GM21381 (cell line): Measurements from ENCODE around the gene KCNK5.

Source experiments
- ATAC-seq: cut with Tn5 transposase; IDR thresholded peaks from one replicate; pipeline ENCODE4 v1.9.1; 2021; ENCODE audit warnings: mild to moderate bottlenecking, moderate library complexity; ENCODE audit not compliant: unreplicated experiment

KCNK5 gene

DNA sequence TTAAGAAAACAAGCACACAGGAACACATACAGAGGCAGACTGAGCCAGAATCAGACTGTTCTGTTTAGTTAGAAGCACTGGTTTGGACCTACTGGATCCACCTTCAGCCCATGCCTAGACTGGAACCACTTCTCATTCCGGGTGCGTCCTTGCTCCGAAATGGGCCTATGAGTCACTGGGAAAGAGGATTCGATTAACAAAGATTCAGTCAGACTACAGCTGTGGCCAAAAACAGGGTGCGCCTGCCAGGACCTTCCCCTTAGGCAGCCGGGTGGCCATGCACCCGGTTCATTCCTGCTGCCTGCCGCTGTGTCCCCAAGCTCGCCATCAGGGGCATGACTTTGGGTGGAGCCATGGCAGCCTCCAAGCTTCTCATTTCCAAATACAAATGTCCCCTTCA, 14.5 kb upstream of the KCNK5 start:
- no peak for ATAC-seq

DNA sequence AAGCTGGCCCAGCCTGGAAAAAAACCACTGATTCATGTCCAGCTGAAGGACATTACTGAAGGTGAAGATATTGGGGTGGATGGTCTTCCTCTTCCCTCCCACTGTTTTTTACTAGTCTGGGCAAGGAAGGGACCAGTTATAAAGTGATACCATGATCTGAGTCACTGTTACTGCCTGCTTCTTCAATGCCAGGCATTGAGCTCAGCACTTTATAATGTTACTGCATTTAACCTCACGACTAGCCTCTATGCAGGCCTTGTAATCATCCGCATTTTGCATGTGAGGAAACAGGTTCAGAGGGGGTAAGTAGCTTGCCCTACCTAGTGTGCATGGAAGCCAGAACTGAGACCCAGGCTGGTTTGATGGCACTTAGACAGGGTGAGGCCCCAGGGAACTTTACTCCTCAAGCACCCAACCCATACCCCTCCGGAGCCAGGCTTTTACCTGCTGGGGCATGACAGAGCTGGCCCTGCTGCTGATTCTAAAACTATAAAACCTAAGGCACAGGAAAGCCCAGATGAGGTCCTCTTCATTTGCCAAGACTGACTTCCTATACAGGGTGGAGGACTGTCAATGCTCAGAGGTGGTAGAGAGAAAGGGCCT, 11.0 kb upstream of the KCNK5 start:
- ATAC-seq = no peak

DNA sequence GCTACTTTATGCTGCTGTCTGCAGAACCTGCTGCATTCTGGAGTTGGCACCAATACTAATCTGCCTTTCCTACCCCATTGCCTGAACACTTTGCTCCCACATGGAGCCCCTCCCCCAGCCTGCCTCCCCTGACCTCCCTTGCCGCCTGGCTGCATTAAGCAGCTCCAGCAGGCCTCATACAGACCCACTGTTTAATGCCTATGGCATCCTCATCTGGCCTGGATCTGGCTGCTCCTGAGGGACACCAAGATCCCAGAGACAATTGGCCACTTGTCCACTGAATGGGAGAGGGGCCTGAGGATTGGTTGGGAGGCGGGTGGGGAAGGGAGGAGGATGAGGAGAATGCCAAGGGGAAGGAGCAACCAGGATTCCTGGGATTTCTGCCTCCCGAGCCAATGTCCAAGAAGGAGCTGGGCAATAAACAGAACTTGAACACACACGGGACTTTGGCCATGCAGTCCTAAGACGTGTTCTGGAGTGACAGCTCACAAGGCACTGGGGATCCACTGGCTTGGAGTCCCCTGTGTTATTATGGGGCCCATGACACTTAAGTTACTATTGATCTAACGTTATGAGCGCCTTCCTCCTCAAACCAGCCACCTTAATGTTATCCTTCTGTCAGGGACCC, 10.4 kb upstream of the KCNK5 start:
- ATAC-seq = no peak

DNA sequence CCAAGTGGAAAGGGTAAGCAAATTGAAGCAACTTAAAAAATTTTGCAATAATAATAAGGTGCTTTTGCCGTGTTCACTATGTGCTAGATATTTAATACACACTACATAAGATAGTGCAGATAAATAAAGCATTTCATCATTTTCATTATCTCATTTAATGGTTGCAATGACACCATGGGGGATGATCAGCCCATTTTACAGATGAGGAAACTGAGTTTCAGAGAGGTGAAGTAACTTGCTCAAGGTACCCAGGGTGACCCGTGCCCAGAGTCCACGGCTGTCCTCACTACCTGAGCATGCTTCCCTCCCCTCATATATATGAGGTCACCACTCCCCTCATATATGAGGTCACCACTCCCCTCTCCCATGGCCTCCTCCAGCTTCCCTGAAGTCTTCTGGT, 7.5 kb upstream of the KCNK5 start:
- ATAC-seq = no peak

DNA sequence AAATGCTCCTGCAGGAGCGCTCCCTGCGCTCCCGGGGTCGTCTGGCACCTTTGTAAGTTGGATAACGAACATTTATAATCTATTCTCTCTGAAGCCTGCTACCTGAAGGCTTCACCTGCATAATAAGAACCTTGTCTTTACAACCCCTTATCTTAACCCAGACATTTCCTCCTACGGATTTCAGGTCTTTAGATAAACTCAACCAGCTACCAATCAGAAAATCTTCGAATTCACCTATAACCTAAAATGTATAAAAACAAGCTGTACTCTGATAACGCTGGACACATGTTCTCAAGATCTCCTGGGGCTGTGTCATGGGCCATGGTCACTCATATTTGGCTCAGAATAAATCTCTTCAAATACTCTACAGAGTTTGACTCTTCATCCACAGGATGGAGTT, 4.1 kb upstream of the KCNK5 start:
- ATAC-seq = no peak

DNA sequence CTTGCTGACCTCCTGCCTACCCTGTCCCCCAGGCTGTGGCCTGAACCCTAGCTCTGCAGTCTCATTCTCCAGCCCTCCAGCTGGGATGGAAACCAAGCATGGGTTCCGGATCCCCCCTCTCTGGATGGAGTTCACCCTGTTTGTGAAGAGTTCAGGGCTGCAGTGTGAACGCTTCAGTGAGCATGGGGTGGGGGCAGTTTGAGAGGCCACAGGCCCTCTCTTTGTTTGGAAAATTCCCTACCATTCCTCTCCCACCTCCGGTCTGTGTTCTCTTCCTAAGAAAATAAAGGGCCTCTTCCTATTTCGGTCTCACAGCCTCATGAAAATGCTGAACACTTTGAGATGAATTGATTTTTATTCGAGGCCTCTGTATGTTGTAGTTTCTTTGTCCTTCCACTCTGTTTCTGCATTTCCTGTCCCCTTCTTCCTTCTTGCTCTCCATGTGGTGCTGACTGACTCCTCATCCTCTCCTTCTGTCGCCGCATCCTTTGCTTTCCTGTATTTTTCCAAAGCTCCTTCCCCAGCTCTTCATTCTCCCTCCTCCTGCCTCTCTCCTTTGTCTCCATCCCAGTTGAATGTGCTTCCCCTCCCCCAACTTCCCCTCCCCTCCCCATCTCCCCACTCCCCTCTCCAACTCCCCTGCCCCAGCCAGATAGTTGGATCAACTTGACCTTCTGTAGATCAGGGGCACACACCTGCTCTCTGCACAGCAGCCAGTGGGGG, 2.4 kb upstream of the KCNK5 start:
- ATAC-seq = no peak

DNA sequence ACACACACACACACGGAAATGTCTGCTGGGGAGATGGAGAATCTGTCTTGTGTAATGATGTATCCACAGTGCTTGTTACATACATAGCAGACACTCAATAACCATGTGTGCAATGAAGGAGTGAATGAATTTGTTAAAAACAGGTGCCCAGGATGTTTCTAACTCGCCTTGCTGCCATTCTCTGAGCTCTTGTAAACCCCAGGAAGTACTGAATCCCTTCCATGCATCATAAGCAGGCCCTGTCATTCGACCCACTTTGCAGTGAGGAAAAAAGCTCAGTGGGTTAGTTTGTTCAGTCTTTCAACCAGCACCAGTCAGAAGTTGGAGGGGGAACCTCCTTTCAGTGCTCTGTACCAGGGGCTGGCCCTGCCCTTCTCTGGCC, 1.4 kb upstream of the KCNK5 start:
- no peak for ATAC-seq

DNA sequence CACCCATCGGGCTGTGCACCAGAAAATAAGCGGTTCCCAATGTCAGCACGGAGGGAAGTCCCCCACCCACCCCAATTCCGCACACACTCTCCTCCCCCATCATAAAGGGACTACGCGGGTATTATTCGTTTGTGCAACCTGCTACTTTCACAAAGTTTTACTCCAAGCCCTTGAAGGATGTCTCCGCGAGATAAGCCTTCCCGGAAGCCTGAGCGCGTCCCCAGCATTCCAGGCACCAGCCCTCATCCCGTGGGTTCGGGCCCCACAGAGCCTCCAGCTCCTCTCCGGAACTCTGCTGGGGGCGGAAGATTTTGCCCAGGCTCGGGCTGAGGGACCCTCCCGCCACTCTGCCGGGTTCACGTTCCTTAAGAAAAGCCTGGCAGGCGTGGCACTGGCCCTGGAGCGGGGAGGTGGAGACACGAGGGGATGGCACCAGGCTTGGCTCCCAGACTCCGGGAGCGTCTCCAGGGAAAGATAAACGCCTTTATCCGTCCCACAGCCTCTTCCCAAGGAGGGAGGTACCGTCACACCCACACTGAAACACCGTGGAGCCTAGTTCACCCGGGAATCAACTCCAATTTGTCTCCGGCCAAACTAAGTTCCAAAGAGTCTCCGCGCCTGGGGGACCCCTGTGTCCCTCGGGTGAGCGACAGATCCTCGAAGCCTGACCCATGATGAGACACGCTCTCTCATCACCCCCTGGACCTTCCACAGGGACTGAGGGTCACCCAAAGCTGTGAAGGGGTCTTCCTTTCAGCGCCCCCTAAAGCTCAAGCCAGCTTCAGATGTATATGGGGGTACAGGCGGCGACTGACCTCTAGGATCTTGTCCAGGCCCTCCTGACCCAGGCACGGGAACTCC, 934 bp downstream of the KCNK5 start:
- no peak for ATAC-seq

DNA sequence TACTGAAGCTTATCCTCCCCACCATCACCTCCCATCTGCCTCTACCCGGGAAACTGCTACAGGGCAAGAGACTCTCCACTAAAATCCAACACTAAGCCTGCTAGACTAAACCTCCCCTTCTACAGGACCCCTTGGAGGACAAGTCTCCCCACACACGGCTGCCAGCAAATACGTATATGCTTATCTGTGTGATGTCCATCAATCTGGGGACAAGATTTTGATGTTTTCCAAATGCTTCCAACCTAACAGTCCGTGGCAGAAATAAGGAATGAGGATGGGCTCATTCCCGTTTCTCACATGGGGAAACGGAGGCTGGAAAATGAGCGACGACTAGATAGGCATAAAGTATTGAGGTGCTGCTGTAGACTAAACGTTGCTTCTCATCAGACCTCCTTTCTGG, 1.8 kb downstream of the KCNK5 start:
- no peak for ATAC-seq

DNA sequence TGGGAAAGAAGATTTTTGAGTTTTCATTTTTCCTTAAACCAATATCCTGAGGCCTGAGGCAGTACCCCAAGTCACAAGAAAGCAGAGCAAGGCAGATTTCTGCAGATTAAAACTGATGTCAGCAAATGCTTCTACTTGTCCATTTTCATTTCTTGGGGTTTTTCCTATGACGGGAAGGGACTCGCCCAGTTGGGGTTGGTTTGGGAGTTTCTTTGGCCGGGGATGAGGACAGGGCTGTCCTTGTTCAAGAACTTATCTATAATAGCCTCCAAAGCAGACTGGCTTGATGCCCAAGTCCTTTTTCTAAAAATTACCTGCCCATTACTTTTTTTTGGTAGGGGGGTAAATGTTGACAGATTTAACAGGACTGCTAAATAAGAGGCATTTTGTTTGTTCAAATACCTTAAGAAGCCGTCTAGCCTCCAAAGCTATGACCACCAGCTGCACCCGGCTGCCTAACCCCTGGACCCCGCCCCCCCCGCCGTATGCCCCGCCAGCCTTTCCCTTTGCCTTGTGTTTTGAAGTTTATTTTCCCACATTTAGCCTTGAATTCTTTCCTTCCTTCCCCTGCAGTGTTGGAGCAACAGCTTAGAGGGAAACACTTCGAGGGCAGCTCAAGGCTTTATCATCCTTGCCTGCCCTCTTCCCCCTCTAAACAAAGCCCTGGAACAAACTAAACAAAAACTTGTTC, 2.5 kb downstream of the KCNK5 start:
- no peak for ATAC-seq

DNA sequence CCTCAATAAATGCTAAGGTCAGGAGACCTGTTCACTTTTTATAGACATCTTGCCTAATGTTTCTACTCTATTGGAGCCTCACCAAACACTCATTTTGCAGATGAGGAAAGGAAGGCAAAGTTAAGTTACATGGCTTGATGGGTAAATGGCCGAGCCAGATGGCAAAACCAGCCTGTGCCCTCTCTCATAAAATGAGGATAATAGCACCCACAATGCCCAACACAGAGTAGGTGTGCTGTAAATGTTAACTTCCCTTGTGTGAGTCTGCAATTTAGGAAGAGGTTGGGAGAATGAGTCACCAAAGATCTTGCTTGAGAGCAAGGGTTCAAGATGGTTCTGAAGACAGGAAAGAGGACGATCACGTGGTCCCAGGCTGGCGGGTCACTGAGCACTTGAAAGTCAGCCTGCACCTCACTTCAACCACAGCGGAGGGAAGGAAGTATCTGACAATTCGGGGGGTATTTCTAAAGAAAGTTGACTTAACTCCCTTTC, 3.3 kb downstream of the KCNK5 start:
- no peak for ATAC-seq

DNA sequence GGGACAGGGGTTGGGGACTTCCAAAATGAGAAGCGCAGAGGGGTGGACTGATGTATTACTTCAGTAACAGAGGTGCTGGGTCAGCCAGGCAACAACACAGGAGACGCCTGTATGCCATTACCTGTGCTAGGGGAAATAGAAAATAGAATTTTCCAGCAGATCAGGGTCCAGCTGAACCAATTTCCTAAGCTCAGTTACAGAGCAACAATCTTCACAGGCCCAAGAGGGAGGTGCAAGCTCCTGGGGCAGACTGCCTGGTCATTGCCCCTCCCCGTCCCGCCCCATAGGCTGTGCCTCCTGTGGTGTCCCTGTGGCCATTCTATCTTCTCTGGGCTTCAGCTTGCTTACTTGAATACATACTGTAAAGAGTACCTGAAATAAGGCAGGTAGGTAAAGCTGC, 3.7 kb downstream of the KCNK5 start:
- no peak for ATAC-seq

DNA sequence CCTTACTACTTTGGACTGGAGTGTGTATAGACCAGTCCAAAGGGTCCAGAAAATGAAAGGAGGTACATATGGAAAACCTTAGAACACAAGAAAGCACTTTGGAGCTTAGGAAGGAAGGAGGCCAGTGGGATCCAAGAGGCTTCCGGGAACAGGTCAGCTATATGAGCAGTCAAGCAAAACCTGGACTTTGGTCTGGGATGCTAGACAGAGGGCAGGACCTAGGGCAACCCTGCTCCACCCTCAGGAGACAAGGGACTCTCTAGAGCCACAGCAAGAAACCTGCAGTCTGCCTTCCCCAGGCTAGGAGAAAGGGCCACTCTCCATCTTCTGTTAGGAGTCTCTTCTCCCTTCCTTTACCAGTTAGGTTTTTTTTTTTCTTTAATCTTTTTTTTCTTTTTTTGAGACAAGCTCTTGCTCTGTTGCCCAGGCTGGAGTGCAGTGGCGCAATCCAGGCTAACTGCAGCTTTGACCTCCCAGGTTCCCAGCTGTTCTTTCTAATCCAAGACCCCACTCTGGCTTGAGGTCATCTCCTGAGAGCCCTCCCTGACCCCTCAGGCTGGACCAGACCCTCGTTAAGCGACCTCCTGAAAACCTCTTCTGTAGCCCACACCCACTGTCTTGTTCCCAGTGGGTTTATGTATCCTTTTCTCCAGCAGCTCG, 4.6 kb downstream of the KCNK5 start:
- no peak for ATAC-seq

DNA sequence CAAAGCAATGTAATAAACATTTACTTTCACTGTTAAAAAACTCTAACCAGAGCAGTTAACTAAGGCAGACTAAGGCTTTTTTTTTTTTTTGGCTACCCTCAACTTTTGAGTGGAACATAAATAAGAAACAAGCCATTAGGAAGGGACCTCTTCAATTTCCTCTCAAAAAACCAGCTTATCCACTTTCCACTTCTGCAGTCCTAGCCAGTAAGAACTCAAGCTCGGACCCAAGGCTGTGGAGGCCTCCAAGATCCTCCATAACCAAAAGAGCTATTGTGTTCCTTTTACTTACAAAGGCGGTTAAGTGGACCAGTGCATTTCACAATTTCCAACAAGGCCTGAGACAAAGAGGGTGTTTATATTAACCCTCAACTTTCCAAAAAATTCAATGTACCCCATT, 5.3 kb downstream of the KCNK5 start:
- no peak for ATAC-seq

DNA sequence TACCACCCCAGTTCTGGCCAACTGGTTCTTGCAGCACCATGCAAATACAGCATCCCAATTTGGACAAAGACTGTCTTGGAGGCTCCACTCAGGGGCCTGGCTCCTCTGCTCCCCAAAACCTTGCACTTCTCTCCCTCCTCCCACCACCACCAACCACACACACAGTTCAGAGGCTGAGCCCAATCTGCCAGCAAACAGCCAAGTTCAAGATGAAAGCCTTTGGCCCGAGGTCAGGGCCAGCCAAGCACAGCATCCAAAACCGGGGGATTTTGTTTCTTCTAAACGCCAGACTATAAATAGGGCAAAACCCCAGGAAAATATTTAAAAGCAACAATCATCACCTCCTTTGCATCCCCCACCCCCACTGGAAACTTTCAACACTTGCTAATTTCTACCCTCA, 5.7 kb downstream of the KCNK5 start:
- ATAC-seq = no peak

DNA sequence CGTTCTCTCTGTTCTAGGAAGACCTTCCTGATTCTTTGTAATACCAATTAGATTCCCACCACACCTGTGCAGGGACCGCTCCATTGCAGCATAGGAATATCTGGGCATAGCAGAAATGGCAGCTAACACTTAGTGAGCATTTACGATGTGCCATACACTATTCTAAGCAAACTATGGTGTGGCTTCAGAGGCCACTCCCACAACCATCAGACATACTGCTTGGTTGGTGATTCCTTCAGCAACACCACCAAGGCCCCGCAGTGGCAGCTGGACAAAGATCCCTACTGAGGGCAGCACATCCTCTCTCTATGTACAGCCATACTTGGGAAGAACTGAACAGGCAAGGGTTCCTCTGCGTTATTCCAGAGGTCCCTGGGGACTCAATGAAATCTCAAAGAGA, 6.2 kb downstream of the KCNK5 start:
- ATAC-seq = no peak

DNA sequence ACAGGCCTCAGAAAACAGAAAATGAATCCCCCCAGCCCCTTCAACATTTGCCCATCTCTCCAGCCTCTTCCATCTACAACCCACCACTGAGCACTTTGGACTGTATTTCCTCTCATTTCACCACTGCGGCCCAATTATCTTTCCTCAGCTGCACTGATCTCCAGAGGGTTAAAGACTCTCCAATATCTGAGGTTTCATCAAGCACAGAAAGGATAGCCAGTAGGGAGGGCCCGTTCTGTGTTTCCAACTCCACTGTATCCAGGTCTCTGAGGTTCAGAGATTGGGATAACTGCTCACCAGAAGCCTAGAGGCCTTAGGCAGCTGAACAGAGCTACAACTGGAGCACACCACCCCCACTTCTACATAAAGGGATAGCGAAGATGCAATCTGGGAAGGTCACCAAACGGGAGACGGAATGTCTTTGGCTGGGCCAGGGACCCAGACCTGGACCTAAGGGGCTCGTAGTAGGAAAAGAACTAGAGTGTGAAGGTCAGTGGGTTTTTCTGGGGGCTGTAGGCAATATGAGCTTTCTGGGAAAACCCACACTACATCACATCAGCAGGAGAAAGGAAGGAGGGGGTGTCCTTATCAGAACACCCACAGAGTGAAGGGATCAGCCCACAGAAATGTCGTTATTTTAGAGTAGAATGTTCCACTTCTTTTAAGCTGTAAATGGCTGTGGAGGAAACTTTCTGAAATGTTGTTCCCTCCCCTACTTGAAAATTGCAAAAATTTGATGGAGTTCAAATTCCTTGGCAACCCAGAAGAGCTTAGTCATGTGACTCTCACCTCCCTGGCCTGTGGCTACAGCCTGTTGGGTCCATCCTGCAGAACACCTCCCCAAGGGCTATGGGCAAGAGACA, 7.3 kb downstream of the KCNK5 start:
- no peak for ATAC-seq

DNA sequence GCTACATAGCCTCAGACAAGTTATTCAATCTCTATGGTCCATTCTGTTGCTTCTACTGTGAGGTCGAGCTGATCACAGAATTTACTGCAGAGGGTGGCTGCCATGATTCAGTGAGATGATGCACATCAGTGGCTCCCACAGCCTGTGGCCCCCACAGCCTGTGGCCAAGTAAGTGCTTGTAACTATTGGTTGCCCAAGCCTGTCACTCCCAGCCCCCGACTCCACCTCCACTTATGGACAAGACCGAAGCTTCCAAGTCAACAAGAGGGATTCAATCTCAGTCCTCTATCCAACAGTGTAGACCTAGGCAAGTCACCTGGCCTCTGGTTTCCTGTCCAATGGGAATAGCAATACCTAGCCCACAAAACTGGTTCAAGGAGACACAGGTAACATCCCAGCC, 8.2 kb downstream of the KCNK5 start:
- no peak for ATAC-seq

DNA sequence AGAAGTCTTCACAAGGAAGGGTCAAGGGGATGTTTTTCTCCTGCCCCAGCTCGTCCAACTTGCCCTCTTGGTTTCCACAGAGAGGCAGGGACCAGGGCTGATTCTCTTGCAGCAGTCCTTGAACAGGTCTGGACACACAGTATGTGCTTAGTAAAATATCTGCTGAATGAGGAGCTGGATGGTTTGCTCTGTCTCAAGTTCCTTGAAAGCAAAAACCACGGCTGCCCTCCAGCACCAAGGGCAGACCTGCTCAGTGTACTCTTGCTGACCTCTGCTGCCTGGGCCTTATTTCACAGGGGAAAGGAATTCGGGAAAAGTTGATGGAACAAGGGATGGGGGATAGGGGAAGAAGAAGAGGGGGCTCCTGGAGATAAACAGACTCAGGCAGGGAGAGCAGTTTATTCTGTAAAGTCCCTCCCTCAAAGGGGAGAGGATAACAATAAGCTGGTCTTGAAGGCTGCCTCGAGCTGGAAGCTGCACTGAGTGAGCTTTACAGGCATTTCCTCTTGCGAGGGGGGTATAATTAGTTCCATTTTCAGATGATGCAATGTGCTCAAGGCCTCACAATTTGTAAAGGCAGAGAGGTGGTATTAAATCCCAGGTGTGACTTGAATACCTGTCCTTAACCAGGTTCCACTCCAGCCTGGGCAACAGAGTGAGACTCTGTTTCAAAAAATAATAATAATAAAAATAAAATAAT, 10.3 kb downstream of the KCNK5 start:
- no peak for ATAC-seq
